ENCODE data around the gene CLCN3.

GRCh38 chr4:169658975-169659715 is 38.8 kb downstream of the CLCN3 start:
- TF ChIP-seq POLR2AphosphoS5 (IDR thresholded peaks at IDR 0.05; ENCODE audit: low read depth, low read length), result no peak
- no peak for TF ChIP-seq POLR2A (IDR thresholded peaks at IDR 0.05; ENCODE audit: low read depth, low read length)

Data from GM12892 (cell line).